GM12878 (cell line): ENCODE results near the gene PRODH.
"Not testable (repeated sequence)": the region's sequence is repeated elsewhere in the genome, so short reads cannot be mapped to it uniquely, and the experiment has no call there.

Experiments used
- MXI1 ChIP-seq: fragments of 150-350 bp; IDR thresholded peaks from 2 replicates; pipeline ENCODE4 v1.6.1; 2011; ENCODE audit warnings: low read depth, mild to moderate bottlenecking, inconsistent platforms, low read length, improper control_type of control experiment
- POLR2A ChIP-seq: IDR thresholded peaks from 2 replicates; pipeline ENCODE4 v1.6.1; 2011; ENCODE audit warnings: low read depth, mild to moderate bottlenecking, low read length
- TAF1 ChIP-seq: IDR thresholded peaks from 2 replicates; pipeline ENCODE4 v1.6.1; 2011; ENCODE audit warnings: mild to moderate bottlenecking, low read depth, low read length, borderline replicate concordance
- TF ChIP-seq, protein P1 (sequence below): IDR thresholded peaks from 2 replicates; pipeline ENCODE4 v1.6.1; 2011; ENCODE audit warnings: mild to moderate bottlenecking, low read depth, low read length, moderate library complexity; ENCODE audit not compliant: insufficient replicate concordance
- TF ChIP-seq, protein P2 (sequence below), 3 experiments: IDR thresholded peaks in 2 of 3; conservative IDR thresholded peaks in 1 of 3; 2 replicates each; pipeline ENCODE4 v1.5.1; 2011; ENCODE audit warnings: low read depth in 3 of 3, low read length in 3 of 3, mild to moderate bottlenecking in 3 of 3, control low read depth in 2 of 3, moderate library complexity in 2 of 3, inconsistent platforms in 1 of 3, mixed read lengths in 1 of 3; ENCODE audit not compliant: control insufficient read depth in 2 of 3, insufficient read depth in 1 of 3; ENCODE audit errors: extremely low read depth in 1 of 3

DNA sequence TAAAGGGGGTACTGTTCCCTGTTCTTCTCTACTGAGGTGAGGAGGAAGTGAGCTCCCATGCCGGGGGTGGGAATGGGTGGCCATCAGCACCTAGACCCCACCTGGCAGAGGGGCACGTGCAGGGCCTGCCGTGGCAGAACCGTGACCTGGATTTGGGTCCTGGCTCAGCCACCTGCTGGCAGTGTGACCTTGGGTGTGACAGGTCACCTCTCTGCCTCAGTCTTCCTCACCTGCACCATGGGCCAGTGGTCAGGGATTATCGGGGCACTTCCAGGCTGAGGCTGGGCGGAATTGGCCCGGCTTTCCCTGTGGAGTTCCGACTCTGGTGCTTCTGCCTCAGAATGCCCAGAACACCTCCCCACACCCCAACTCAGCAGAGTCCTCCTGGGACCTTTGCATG is 36.5 kb upstream of the PRODH start:
- TF ChIP-seq, protein P1, sequence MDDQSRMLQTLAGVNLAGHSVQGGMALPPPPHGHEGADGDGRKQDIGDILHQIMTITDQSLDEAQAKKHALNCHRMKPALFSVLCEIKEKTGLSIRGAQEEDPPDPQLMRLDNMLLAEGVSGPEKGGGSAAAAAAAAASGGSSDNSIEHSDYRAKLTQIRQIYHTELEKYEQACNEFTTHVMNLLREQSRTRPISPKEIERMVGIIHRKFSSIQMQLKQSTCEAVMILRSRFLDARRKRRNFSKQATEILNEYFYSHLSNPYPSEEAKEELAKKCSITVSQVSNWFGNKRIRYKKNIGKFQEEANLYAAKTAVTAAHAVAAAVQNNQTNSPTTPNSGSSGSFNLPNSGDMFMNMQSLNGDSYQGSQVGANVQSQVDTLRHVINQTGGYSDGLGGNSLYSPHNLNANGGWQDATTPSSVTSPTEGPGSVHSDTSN = not testable (repeated sequence)
- not testable (repeated sequence) for TF ChIP-seq TAF1, MXI1, POLR2A
- TF ChIP-seq, protein P2, sequence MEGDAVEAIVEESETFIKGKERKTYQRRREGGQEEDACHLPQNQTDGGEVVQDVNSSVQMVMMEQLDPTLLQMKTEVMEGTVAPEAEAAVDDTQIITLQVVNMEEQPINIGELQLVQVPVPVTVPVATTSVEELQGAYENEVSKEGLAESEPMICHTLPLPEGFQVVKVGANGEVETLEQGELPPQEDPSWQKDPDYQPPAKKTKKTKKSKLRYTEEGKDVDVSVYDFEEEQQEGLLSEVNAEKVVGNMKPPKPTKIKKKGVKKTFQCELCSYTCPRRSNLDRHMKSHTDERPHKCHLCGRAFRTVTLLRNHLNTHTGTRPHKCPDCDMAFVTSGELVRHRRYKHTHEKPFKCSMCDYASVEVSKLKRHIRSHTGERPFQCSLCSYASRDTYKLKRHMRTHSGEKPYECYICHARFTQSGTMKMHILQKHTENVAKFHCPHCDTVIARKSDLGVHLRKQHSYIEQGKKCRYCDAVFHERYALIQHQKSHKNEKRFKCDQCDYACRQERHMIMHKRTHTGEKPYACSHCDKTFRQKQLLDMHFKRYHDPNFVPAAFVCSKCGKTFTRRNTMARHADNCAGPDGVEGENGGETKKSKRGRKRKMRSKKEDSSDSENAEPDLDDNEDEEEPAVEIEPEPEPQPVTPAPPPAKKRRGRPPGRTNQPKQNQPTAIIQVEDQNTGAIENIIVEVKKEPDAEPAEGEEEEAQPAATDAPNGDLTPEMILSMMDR (IDR thresholded peaks at IDR 0.05 in 2 of 3, conservative IDR thresholded peaks at IDR 0.05 in 1 of 3; ENCODE audit: control insufficient read depth in 2 of 3, extremely low read depth in 1 of 3, insufficient read depth in 1 of 3, low read depth in 3 of 3, low read length in 3 of 3) = not testable (repeated sequence)
